Activated T-cell treated with anti-CD3 and anti-CD28 coated beads, Interleukin-2, amount 50 U/mL, for 72 hours (primary cell): ENCODE measurements around the gene RETN. TPM values are rescaled to one million over a fixed set of nuclear protein-coding genes. Genes with fewer than 3 reads are reported as not detected.

Source experiments
- ATAC-seq, 2 donors: fragments of 150-1000 bp; cut with Tn5 transposase; replicated peaks in 1 of 2; 2 replicates each; pipeline ENCODE4 v1.10.0; 2021; ENCODE audit warnings: moderate library complexity in 2 of 2, mild to moderate bottlenecking in 1 of 2
- DNase-seq, 2 donors: peaks; one replicate each; pipeline ENCODE4 v3.0.0; 2021 to 2022; ENCODE audit warnings: mixed read lengths in 1 of 2
- H3K27ac Mint-ChIP-seq: one replicate; pipeline ENCODE4 v1.8.0; 2022; ENCODE audit warnings: mild to moderate bottlenecking, moderate library complexity, mixed read lengths
- H3K27me3 Mint-ChIP-seq: one replicate; pipeline ENCODE4 v1.8.0; 2022; ENCODE audit warnings: low read depth, mixed read lengths
- H3K36me3 Mint-ChIP-seq, 2 donors: one replicate each; pipeline ENCODE4 v1.8.0; 2022; ENCODE audit warnings: mixed read lengths in 2 of 2, mild to moderate bottlenecking in 1 of 2; ENCODE audit not compliant: insufficient read depth in 2 of 2
- H3K4me1 Mint-ChIP-seq: one replicate; pipeline ENCODE4 v1.8.0; 2022; ENCODE audit warnings: low read depth, mixed read lengths
- H3K4me3 Mint-ChIP-seq, 2 donors: one replicate each; pipeline ENCODE4 v1.8.0; 2022; ENCODE audit warnings: mild to moderate bottlenecking in 2 of 2, mixed read lengths in 2 of 2, moderate library complexity in 2 of 2
- H3K9me3 Mint-ChIP-seq, 2 donors: one replicate each; pipeline ENCODE4 v1.8.0; 2022; ENCODE audit warnings: mixed read lengths in 2 of 2
- total RNA-seq, 2 donors: library from RNA; stranded (reverse); gene quantifications; one replicate each; pipeline ENCODE4 v1.2.3, GENCODE V29; 2022

Gene RETN
- total RNA-seq, 2 donors from 2014 or later: not detected

- no peaks in the 10 kb centered on the region for H3K36me3 Mint-ChIP-seq
- no peak overlapping the region for H3K27ac Mint-ChIP-seq
- DNase-seq (no peak), ATAC-seq (no peak)
- peaks cover 45% of the 10 kb centered on the region for H3K4me1 Mint-ChIP-seq
- peak overlapping the region in 1 of 2 donors; percentile 23 for H3K4me3 Mint-ChIP-seq
- H3K27me3 Mint-ChIP-seq: peaks cover 44% of the 10 kb centered on the region
- H3K9me3 Mint-ChIP-seq: no peaks in the 10 kb centered on the region
Measured at GRCh38 chr19:7676376-7676775, 7.5 kb downstream of the RETN start.

DNA sequence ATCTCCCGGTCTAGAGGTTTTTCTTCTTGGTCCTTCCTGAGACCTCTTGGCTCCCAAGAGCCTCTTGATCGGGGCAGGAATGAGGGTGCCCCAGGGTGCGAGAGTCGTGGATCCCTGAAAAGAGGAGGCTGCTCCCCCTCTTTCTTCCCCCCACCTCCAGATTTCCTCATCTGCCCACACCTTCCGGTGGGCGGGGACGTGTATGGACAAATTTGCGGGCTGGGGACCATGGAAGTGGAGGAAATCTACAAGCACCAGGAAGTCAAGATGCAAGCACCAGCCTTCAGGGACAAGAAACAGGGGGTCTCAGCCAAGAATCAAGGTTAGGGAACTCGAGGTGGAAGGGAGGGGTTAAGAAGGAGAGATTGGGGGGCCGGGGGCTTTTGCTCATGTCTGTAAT lies 8.0 kb downstream of the RETN start, which contains the start of gene MCEMP1:
Gene MCEMP1 (plus strand): TSS at position 237 of the 400 bp plus-strand sequence. CDS start 31 bp downstream, at position 268.
- H3K4me3 Mint-ChIP-seq: peak within 1 kb of the TSS in 1 of 2 donors; percentile 23
- ATAC-seq: no peak
- DNase-seq: no peak
- no peak within 1 kb of the TSS for H3K27ac Mint-ChIP-seq
- no peaks in the 10 kb centered on the region for H3K36me3 Mint-ChIP-seq
- H3K4me1 Mint-ChIP-seq: peaks cover 49% of the 10 kb centered on the region
- no peaks in the 10 kb centered on the region for H3K9me3 Mint-ChIP-seq
- peaks cover 41% of the 10 kb centered on the region for H3K27me3 Mint-ChIP-seq

GRCh38 chr19:7677669-7678311 lies 8.9 kb downstream of the RETN start:
- no peaks in the 10 kb centered on the region for H3K9me3 Mint-ChIP-seq
- peaks cover 51% of the 10 kb centered on the region for H3K4me1 Mint-ChIP-seq
- H3K27ac Mint-ChIP-seq: no peak overlapping the region
- DNase-seq (no peak), ATAC-seq (no peak)
- H3K4me3 Mint-ChIP-seq: no peak overlapping the region
- H3K36me3 Mint-ChIP-seq: peaks cover 0 to 3% of the 10 kb centered on the region in 2 donors
- H3K27me3 Mint-ChIP-seq: peaks cover 41% of the 10 kb centered on the region

- DNase-seq (peak; percentile 69 to 83), ATAC-seq (peak; percentile 68 to 74)
- Mint-ChIP-seq H3K9me3 (no peaks in the 10 kb centered on the region), H3K36me3 (peaks cover 0 to 4% of the 10 kb centered on the region in 2 donors), H3K4me3 (peak overlapping the region; percentile 46 to 67), H3K4me1 (peaks cover 48% of the 10 kb centered on the region), H3K27ac (no peak overlapping the region), H3K27me3 (peaks cover 30% of the 10 kb centered on the region)
Measured at GRCh38 chr19:7678971-7679751, 10.3 kb downstream of the RETN start.

GRCh38 chr19:7679771-7680605 lies 11.1 kb downstream of the RETN start:
- H3K4me3 Mint-ChIP-seq: peak overlapping the region; percentile 48 to 67
- peak overlapping the region; percentile 32 for H3K27ac Mint-ChIP-seq
- DNase-seq (no peak), ATAC-seq (no peak)
- peaks cover 0 to 4% of the 10 kb centered on the region in 2 donors for H3K36me3 Mint-ChIP-seq
- H3K4me1 Mint-ChIP-seq: peaks cover 42% of the 10 kb centered on the region
- H3K27me3 Mint-ChIP-seq: peaks cover 26% of the 10 kb centered on the region
- no peaks in the 10 kb centered on the region for H3K9me3 Mint-ChIP-seq

DNA sequence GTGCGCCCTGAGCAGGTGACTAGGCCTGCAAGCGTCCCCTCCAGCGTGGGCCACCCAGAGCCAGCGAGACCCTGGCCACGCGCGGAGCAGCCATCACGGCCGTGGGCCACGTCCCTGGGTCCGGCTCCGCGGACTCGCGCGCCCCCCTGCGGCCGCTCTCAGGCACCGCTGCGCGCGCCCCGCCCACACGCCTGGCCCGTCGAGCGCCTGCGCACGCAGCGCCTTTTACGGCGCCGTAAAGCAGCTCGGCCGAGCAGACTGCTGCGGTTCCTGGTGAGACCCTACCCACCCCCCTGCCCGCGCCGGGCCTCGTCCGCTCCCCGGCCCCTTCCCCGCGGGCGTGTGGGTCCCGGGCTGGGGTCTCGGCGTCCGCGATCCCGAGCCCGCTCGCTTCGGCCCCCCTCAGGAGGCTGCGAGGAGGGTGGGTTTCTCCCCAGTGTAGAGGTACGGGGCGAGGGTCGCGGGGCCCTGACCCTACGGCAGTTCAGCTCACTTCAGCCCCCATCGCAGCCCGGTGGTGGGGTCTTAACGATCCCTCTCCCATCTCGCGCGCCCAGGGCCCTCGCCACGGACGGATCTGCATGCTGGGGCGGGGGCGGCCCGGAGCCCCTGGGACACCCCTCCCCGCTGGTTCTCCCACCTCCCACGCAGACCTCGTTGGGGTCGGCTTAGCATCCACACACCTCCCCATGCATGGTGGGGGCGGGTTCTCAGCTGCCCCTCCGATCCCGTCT lies 11.9 kb downstream of the RETN start, which contains the start of gene TRAPPC5:
Gene TRAPPC5 (plus strand): TSS at position 228 of the 734 bp plus-strand sequence. CDS start 1,421 bp downstream, outside the sequence.
- Mint-ChIP-seq H3K27ac (peak within 1 kb of the TSS; percentile 76), H3K4me1 (peaks cover 42% of the 10 kb centered on the region), H3K27me3 (peaks cover 23% of the 10 kb centered on the region), H3K9me3 (no peaks in the 10 kb centered on the region), H3K4me3 (peak within 1 kb of the TSS; percentile 75 to 96), H3K36me3 (peaks cover 2 to 4% of the 10 kb centered on the region in 2 donors)
- DNase-seq: peak; percentile 89 to 94
- peak; percentile 37 to 52 for ATAC-seq

DNA sequence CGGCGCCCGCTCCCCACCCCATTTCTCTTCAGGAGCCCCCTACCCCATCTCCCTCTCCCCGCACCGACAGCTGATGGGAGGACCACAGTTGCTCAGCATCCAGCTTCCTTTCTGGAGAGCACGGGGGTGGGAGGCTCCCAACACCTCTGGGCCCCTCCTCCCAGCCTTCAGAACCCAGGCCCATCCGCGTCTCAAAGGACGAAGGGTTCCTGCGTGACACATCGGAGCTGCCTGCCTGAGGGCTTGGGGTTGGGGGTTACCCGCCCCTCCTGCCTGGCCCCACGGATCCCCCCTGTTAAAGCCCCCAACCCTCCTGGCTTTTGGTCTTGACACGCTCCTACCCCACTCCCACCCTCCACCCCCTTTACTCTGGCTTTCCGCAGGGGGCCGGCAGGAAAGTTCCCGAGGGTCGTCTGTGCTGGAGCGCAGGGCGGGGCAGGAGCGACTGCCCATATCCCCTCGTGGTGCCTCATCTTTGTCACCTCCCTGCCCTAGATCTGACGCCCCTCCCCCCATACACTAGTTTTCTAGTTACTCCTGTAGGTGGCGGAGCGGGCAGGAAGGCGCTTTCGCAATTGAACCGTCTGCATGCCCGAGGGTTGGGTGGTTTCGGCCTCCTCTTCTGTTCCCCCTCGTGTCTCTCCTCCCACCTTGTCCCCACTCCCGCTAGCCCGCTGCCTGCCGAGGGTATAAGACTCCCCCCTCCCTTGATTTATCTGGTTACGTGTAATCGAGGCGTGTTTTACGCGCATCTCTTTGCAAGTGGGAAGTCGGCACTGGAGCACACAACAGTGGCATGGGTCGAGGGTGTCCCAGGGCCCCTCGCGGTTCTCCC lies 12.7 kb downstream of the RETN start:
- H3K27ac Mint-ChIP-seq: peak overlapping the region; percentile 76
- peak overlapping the region; percentile 75 to 96 for H3K4me3 Mint-ChIP-seq
- H3K4me1 Mint-ChIP-seq: peaks cover 41% of the 10 kb centered on the region
- peak; percentile 61 to 62 for ATAC-seq
- H3K27me3 Mint-ChIP-seq: peaks cover 15% of the 10 kb centered on the region
- H3K36me3 Mint-ChIP-seq: peaks cover 2 to 4% of the 10 kb centered on the region in 2 donors
- H3K9me3 Mint-ChIP-seq: no peaks in the 10 kb centered on the region
- DNase-seq: peak; percentile 91 to 93

- ATAC-seq (no peak), DNase-seq (no peak)
- Mint-ChIP-seq H3K4me3 (peak overlapping the region; percentile 75 to 96), H3K4me1 (peaks cover 34% of the 10 kb centered on the region), H3K9me3 (no peaks in the 10 kb centered on the region), H3K27me3 (peaks cover 8% of the 10 kb centered on the region), H3K27ac (peak overlapping the region; percentile 21), H3K36me3 (peaks cover 2 to 4% of the 10 kb centered on the region in 2 donors)
Measured at GRCh38 chr19:7682175-7682855, 13.5 kb downstream of the RETN start.

GRCh38 chr19:7685546-7686445 lies 16.9 kb downstream of the RETN start:
- Mint-ChIP-seq H3K4me1 (peaks cover 5% of the 10 kb centered on the region), H3K9me3 (no peaks in the 10 kb centered on the region), H3K27me3 (no peaks in the 10 kb centered on the region), H3K27ac (no peak overlapping the region), H3K4me3 (no peak overlapping the region), H3K36me3 (peaks cover 2 to 4% of the 10 kb centered on the region in 2 donors)
- ATAC-seq (no peak), DNase-seq (no peak)

DNA sequence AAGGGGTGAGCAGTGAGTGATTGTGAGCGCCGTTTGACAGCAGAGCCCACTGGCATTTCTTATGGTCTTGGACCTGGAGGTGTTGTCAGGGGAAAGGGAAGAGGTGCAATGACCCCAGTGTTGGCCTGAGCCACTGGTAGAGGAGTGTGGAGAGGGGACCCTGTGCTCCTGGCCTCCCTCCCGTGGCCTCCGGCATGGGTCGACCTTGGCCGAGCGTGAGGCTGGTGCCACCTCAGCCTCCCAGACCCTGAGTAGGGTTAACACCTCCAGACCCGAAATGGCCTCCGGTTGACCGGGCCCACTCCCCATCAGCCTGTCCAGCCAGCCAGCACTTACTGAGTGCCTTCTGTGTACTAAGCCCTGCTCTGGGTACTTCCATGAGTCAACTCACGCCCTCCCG lies 18.3 kb downstream of the RETN start:
- no peak overlapping the region for H3K4me3 Mint-ChIP-seq
- no peaks in the 10 kb centered on the region for H3K9me3 Mint-ChIP-seq
- ATAC-seq: no peak
- no peak overlapping the region for H3K27ac Mint-ChIP-seq
- no peak for DNase-seq
- no peaks in the 10 kb centered on the region for H3K27me3 Mint-ChIP-seq
- H3K4me1 Mint-ChIP-seq: no peaks in the 10 kb centered on the region
- H3K36me3 Mint-ChIP-seq: peaks cover 2 to 4% of the 10 kb centered on the region in 2 donors
